ENCODE results near the gene SPEF2. TPM values are rescaled to one million over a fixed set of nuclear protein-coding genes. Genes with fewer than 3 reads are reported as not detected.

SPEF2 gene
- total RNA-seq, 1 donor from 2014 or later: 7.9 TPM

GRCh38 chr5:35771300-35771699 is 153.6 kb downstream of the SPEF2 start:
- Mint-ChIP-seq H3K36me3 (ENCODE audit: unreplicated experiment) (no peaks in the 10 kb centered on the region), H3K4me1 (ENCODE audit: unreplicated experiment) (peaks cover 5% of the 10 kb centered on the region), H3K27me3 (ENCODE audit: unreplicated experiment) (peaks cover 15% of the 10 kb centered on the region), H3K27ac (ENCODE audit: unreplicated experiment) (no peak overlapping the region), H3K9me3 (ENCODE audit: unreplicated experiment) (no peaks in the 10 kb centered on the region), H3K4me3 (ENCODE audit: unreplicated experiment) (no peak overlapping the region)
- DNase-seq (ENCODE audit: extremely low spot score, unreplicated experiment): no peak
- TF ChIP-seq CTCF (IDR thresholded peaks at IDR 0.05): no peak

- Mint-ChIP-seq H3K9me3 (ENCODE audit: unreplicated experiment) (no peaks in the 10 kb centered on the region), H3K4me1 (ENCODE audit: unreplicated experiment) (peaks cover 5% of the 10 kb centered on the region), H3K27ac (ENCODE audit: unreplicated experiment) (no peak overlapping the region), H3K36me3 (ENCODE audit: unreplicated experiment) (no peaks in the 10 kb centered on the region), H3K27me3 (ENCODE audit: unreplicated experiment) (peaks cover 12% of the 10 kb centered on the region), H3K4me3 (ENCODE audit: unreplicated experiment) (no peak overlapping the region)
- no peak for TF ChIP-seq CTCF (IDR thresholded peaks at IDR 0.05)
- no peak for DNase-seq (ENCODE audit: extremely low spot score, unreplicated experiment)
Observed at GRCh38 chr5:35771839-35772238, 154.2 kb downstream of the SPEF2 start.

GRCh38 chr5:35773967-35774366 is 156.3 kb downstream of the SPEF2 start:
- no peak overlapping the region for H3K4me3 Mint-ChIP-seq (ENCODE audit: unreplicated experiment)
- H3K9me3 Mint-ChIP-seq (ENCODE audit: unreplicated experiment): no peaks in the 10 kb centered on the region
- H3K4me1 Mint-ChIP-seq (ENCODE audit: unreplicated experiment): peaks cover 5% of the 10 kb centered on the region
- H3K36me3 Mint-ChIP-seq (ENCODE audit: unreplicated experiment): no peaks in the 10 kb centered on the region
- H3K27me3 Mint-ChIP-seq (ENCODE audit: unreplicated experiment): peaks cover 4% of the 10 kb centered on the region
- DNase-seq (ENCODE audit: extremely low spot score, unreplicated experiment): no peak
- TF ChIP-seq CTCF (IDR thresholded peaks at IDR 0.05): no peak
- H3K27ac Mint-ChIP-seq (ENCODE audit: unreplicated experiment): no peak overlapping the region

- H3K36me3 Mint-ChIP-seq (ENCODE audit: unreplicated experiment): no peaks in the 10 kb centered on the region
- no peak overlapping the region for H3K27ac Mint-ChIP-seq (ENCODE audit: unreplicated experiment)
- no peaks in the 10 kb centered on the region for H3K9me3 Mint-ChIP-seq (ENCODE audit: unreplicated experiment)
- no peaks in the 10 kb centered on the region for H3K27me3 Mint-ChIP-seq (ENCODE audit: unreplicated experiment)
- peaks cover 19% of the 10 kb centered on the region for H3K4me1 Mint-ChIP-seq (ENCODE audit: unreplicated experiment)
- TF ChIP-seq CTCF (IDR thresholded peaks at IDR 0.05): no peak
- no peak overlapping the region for H3K4me3 Mint-ChIP-seq (ENCODE audit: unreplicated experiment)
- DNase-seq (ENCODE audit: extremely low spot score, unreplicated experiment): no peak
Observed at GRCh38 chr5:35776757-35777156, 159.1 kb downstream of the SPEF2 start.

GRCh38 chr5:35777358-35778087 is 159.9 kb downstream of the SPEF2 start:
- Mint-ChIP-seq H3K9me3 (ENCODE audit: unreplicated experiment) (no peaks in the 10 kb centered on the region), H3K27me3 (ENCODE audit: unreplicated experiment) (no peaks in the 10 kb centered on the region), H3K27ac (ENCODE audit: unreplicated experiment) (no peak overlapping the region), H3K36me3 (ENCODE audit: unreplicated experiment) (no peaks in the 10 kb centered on the region), H3K4me3 (ENCODE audit: unreplicated experiment) (no peak overlapping the region), H3K4me1 (ENCODE audit: unreplicated experiment) (peaks cover 26% of the 10 kb centered on the region)
- no peak for DNase-seq (ENCODE audit: extremely low spot score, unreplicated experiment)
- TF ChIP-seq CTCF (IDR thresholded peaks at IDR 0.05): peak; percentile 77
